Ovary (tissue), 9 donors: ENCODE measurements around the gene PLLP. TPM values are rescaled to one million over a fixed set of nuclear protein-coding genes. Genes with fewer than 3 reads are reported as not detected.

Experiments
- DNase-seq, 5 donors: peaks; one replicate each; pipeline ENCODE4 v3.0.0-alpha.2; 2019 to 2020
- H3K27ac ChIP-seq, 2 donors: fragments of 200-600 bp; one replicate each; pipeline versions ENCODE4 v1.5.1 to v1.8.0; 2019 to 2022
- H3K27me3 ChIP-seq: fragments of 200-600 bp; one replicate; pipeline ENCODE4 v1.8.0; 2022
- H3K36me3 ChIP-seq: fragments of 200-600 bp; sonication (generic); one replicate; pipeline ENCODE4 v1.5.1; 2019
- H3K4me1 ChIP-seq: one replicate; pipeline ENCODE4 v1.8.1; 2013; ENCODE audit warnings: mild to moderate bottlenecking, moderate library complexity; ENCODE audit not compliant: insufficient read depth
- H3K4me3 ChIP-seq: fragments of 200-600 bp; sonication (generic); one replicate; pipeline ENCODE4 v1.5.1; 2017
- H3K9me3 ChIP-seq, 2 donors: fragments of 200-600 bp in 1 of 2; sonication (generic) in 1 of 2; one replicate each; pipeline versions ENCODE4 v1.5.1 to v1.8.1; 2013 to 2019; ENCODE audit warnings: mild to moderate bottlenecking in 1 of 2, moderate library complexity in 1 of 2
- EP300 ChIP-seq: sonication (generic); formaldehyde crosslinking; IDR thresholded peaks from one replicate; pipeline ENCODE4 v1.6.1; 2017; ENCODE audit warnings: antibody characterized with exemption
- POLR2A ChIP-seq: fragments of 450-650 bp; IDR thresholded peaks from one replicate; pipeline ENCODE4 v1.6.1; 2017; ENCODE audit warnings: antibody characterized with exemption, mild to moderate bottlenecking, moderate library complexity
- WGBS, 3 donors: extraction: QIAGEN DNeasy Blood & Tissue Kit in 1 of 3; methylation state at CpG; one replicate each; pipeline versions ENCODE4 v1.1.5 to v1.1.7; 2013 to 2017; 5-methylcytosine and 5-hydroxymethylcytosine counted together
- intact Hi-C, 4 donors: fragments of 100-400 bp; cut with DNase I; formaldehyde crosslinking; loops; one replicate each; pipeline versions ENCODE4 v1.11.0 to v1.15.1; 2022 to 2023
- polyA plus RNA-seq, 2 donors: library from polyadenylated mRNA; stranded (reverse); fragments of 200-250 nt in 1 of 2; fragments of 350-450 nt in 1 of 2; fragmentation: Illumina TruSeq in 1 of 2; extraction: RNeasy Lipid Tissue Mini Kit (QIAGEN cat#74804) in 1 of 2; gene quantifications; one replicate each; pipeline ENCODE4 v1.2.3, GENCODE V29; 2013 to 2014
- small RNA-seq: library from RNA; depleted of rRNA; stranded (forward); fragments of <200 nt; gene quantifications from one replicate; pipeline ENCODE3, GENCODE V24; 2016
- total RNA-seq, 7 donors: library from RNA; depleted of rRNA in 2 of 7; stranded (reverse); fragments of >200 nt in 2 of 7; fragmentation: NEBNext Ultra II Directional in 3 of 7; extraction: Animal tissue kit (Norgen Biotek cat#: 25700) in 3 of 7; gene quantifications; one replicate each; pipeline versions ENCODE4 v1.1.0 to v1.2.4, GENCODE V29; 2016 to 2023
- TF ChIP-seq, protein P1 (sequence below), 3 donors: fragments of 450-650 bp in 2 of 3; fragments of 200-600 bp in 1 of 3; IDR thresholded peaks; one replicate each; pipeline versions ENCODE4 v1.5.1 to v1.8.0; 2016 to 2022; ENCODE audit warnings: antibody characterized with exemption in 3 of 3, mild to moderate bottlenecking in 1 of 3
- donor health status: DM: no; HTN: no; CAD: no; lungs with moderate emphysema.
- donor health status: DM: no; HTN: no; CAD: no.
- donor health status: Bipolar disorder and iron deficiency.
- donor health status: DM: yes; HTN: yes; CAD: no.
- donor health status: DM: no; HTN: no; CAD: no.
- donor health status: DM: yes; HTN: yes; CAD: no.

The PLLP gene
- total and polyA plus RNA-seq, 9 donors, result 0.94 to 54.2 (median 4.0) TPM

DNA sequence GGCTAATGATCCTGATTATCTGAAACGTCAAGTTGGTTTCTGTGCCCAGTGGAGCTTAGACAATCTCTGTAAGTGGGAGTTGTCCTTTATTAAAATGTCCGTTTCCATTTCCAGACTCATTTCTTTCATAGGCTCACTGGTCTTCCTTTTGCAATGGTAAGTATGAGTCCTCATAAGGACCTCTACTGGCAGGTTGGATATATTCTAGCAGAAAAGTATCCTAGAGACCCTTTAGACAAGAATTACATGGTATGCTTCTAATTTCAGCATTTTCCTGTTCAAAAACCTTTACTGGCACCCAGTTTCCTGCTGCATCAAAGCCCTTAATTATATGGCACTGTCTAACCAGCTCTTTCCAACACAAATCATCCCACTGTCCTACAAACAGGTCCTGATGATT is 67.5 kb downstream of the PLLP start:
- WGBS, 3 donors, result 82 to 83% (median 83%) methylated on average over 2 of the region's 2 CpGs
- H3K27me3 ChIP-seq, result no peaks in the 10 kb centered on the region
- no peaks in the 10 kb centered on the region for H3K4me1 ChIP-seq
- H3K9me3 ChIP-seq, result peaks cover 0 to 4% of the 10 kb centered on the region in 2 donors
- H3K36me3 ChIP-seq, result no peaks in the 10 kb centered on the region
- intact Hi-C loops, result no loop called here
- DNase-seq, result no peak
- H3K4me3 ChIP-seq, result no peak overlapping the region
- no peak overlapping the region for H3K27ac ChIP-seq
- no peak for TF ChIP-seq POLR2A

DNA sequence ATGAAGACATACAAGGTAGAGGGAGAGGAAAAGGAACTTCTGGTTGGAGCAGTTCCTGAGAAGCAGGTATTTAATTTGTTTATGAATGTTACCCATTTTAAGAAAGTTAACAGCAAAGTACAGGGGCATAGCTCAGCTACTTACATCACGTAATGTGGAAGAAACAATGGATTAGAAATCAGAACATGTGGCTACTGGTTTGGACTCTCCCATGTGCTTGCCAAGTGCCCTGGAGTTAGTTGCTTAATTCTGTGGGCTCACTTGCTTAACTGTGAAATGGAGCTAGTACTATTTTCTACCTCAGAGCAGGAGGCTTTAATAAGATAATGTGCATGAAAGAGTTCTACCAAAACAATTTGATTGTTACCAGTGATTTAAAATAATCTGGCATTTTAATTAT is 71.0 kb downstream of the PLLP start:
- TF ChIP-seq, protein P1, sequence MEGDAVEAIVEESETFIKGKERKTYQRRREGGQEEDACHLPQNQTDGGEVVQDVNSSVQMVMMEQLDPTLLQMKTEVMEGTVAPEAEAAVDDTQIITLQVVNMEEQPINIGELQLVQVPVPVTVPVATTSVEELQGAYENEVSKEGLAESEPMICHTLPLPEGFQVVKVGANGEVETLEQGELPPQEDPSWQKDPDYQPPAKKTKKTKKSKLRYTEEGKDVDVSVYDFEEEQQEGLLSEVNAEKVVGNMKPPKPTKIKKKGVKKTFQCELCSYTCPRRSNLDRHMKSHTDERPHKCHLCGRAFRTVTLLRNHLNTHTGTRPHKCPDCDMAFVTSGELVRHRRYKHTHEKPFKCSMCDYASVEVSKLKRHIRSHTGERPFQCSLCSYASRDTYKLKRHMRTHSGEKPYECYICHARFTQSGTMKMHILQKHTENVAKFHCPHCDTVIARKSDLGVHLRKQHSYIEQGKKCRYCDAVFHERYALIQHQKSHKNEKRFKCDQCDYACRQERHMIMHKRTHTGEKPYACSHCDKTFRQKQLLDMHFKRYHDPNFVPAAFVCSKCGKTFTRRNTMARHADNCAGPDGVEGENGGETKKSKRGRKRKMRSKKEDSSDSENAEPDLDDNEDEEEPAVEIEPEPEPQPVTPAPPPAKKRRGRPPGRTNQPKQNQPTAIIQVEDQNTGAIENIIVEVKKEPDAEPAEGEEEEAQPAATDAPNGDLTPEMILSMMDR (IDR thresholded peaks at IDR 0.05), result no peak
- TF ChIP-seq EP300, result no peak
- TF ChIP-seq POLR2A, result no peak
- WGBS, 3 donors, result 85 to 97% (median 96%) methylated on average over 1 of the region's 1 CpG
- Histone ChIP-seq H3K9me3 (peaks cover 0 to 4% of the 10 kb centered on the region in 2 donors), H3K27me3 (no peaks in the 10 kb centered on the region), H3K4me3 (no peak overlapping the region), H3K36me3 (no peaks in the 10 kb centered on the region), H3K4me1 (no peaks in the 10 kb centered on the region), H3K27ac (no peak overlapping the region)
- intact Hi-C loops, result no loop called here
- no peak for DNase-seq

DNA sequence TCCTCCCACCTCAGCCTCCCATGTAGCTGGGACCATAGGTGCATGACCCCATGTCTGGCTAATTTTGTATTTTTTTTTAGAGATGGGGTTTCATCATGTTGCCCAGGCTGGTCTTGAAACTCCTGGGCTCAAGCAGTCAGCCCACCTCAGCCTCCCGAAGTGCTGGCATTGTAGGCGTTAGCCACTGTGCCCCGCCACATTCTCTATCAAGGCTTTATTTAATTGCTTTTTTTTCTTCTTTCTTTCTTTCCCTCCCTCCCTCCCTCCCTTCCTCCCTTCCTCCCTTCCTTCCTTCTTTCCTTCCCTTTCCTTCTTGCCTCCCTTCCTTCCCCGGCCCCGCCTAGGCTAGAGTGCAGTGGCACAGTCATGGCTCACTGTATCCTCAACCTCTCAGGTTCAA is 74.7 kb downstream of the PLLP start:
- intact Hi-C loops, result no loop called here
- no peak for TF ChIP-seq EP300
- TF ChIP-seq, protein P1 (IDR thresholded peaks at IDR 0.05), result no peak
- no peak for TF ChIP-seq POLR2A
- DNase-seq, result no peak
- H3K9me3 ChIP-seq, result no peaks in the 10 kb centered on the region
- no peak overlapping the region for H3K27ac ChIP-seq
- H3K27me3 ChIP-seq, result no peaks in the 10 kb centered on the region
- no peaks in the 10 kb centered on the region for H3K4me1 ChIP-seq
- H3K36me3 ChIP-seq, result no peaks in the 10 kb centered on the region
- H3K4me3 ChIP-seq, result no peak overlapping the region
- 94 to 99% (median 98%) methylated on average over 5 of the region's 5 CpGs for WGBS, 3 donors

DNA sequence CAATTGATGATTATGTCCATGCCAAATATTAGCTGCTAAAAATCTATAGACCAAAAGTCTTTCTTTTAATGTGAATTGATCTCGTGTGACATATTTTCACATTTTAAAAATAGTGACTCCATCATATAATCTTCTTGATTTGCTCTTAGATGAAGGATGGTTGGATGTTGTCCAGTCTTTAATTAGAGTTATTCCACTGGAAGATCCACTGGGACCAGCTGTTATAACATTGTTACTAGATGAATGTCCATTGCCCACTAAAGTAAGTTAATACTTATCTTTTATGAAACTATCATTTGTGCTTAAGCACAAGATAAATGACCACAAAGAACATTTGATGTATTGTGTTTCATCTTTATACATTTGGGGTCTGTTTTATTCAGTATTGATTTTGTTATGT is 75.5 kb downstream of the PLLP start:
- Histone ChIP-seq H3K4me1 (no peaks in the 10 kb centered on the region), H3K4me3 (no peak overlapping the region), H3K36me3 (no peaks in the 10 kb centered on the region), H3K27ac (no peak overlapping the region), H3K27me3 (no peaks in the 10 kb centered on the region), H3K9me3 (no peaks in the 10 kb centered on the region)
- TF ChIP-seq, protein P1 (IDR thresholded peaks at IDR 0.05), result no peak
- no peak for TF ChIP-seq EP300
- no peak for TF ChIP-seq POLR2A
- DNase-seq, result no peak
- 86 to 98% (median 97%) methylated on average over 1 of the region's 1 CpG for WGBS, 3 donors
- intact Hi-C loops, result no loop called here

Small RNA genes lying within 50 kb of the gene (small RNA-seq; reads per million reads assigned to genes)
- not detected for gene AC108081.1

Other genes with a start within 250 kb of the PLLP start
- 10 to 100 TPM; 12.3 to 22.2 (median 17.9) TPM for gene CPNE2, start 192.1 kb downstream of the PLLP start, total RNA-seq
- gene CPNE2, start 192.1 kb downstream of the PLLP start, polyA plus RNA-seq, result 10 to 100 TPM; 25.7 to 32.3 TPM
- 10 to 100 TPM; 38.0 to 79.1 (median 59.3) TPM for gene PSME3IP1, start 98.6 kb downstream of the PLLP start, total RNA-seq
- gene PSME3IP1, start 98.6 kb downstream of the PLLP start, polyA plus RNA-seq, result 100 to 1,000 TPM in 1 of 2 donors, 10 to 100 TPM in 1; 46.8 to 147 TPM
- 10 to 100 TPM; 26.8 to 42.1 (median 29.0) TPM for gene RSPRY1, start 98.3 kb downstream of the PLLP start, total RNA-seq
- 10 to 100 TPM; 15.9 to 22.8 TPM for gene RSPRY1, start 98.3 kb downstream of the PLLP start, polyA plus RNA-seq
- 10 to 100 TPM; 50.0 to 74.3 (median 57.7) TPM for gene ARL2BP, start 39.4 kb downstream of the PLLP start, total RNA-seq
- 10 to 100 TPM; 45.3 to 88.0 TPM for gene ARL2BP, start 39.4 kb downstream of the PLLP start, polyA plus RNA-seq
- under 1 TPM in 1 of 7 donors, not detected in 6; 0.74 TPM for gene CCL22, start 74.1 kb upstream of the PLLP start, total RNA-seq
- gene CCL22, start 74.1 kb upstream of the PLLP start, polyA plus RNA-seq, result under 1 TPM in 1 of 2 donors, not detected in 1; 0.40 TPM
- gene CX3CL1, start 87.8 kb upstream of the PLLP start, total RNA-seq, result 10 to 100 TPM in 2 of 7 donors, 1 to 10 TPM in 5; 2.2 to 12.2 (median 6.6) TPM
- 1 to 10 TPM; 9.8 to 9.9 TPM for gene CX3CL1, start 87.8 kb upstream of the PLLP start, polyA plus RNA-seq
- gene CCL17, start 120.1 kb upstream of the PLLP start, total RNA-seq, result not detected
- gene CCL17, start 120.1 kb upstream of the PLLP start, polyA plus RNA-seq, result not detected
- gene CIAPIN1, start 162.7 kb upstream of the PLLP start, total RNA-seq, result 10 to 100 TPM in 6 of 7 donors, 1 to 10 TPM in 1; 9.2 to 33.5 (median 20.8) TPM
- 10 to 100 TPM; 16.0 to 32.8 TPM for gene CIAPIN1, start 162.7 kb upstream of the PLLP start, polyA plus RNA-seq
- gene COQ9, start 162.8 kb upstream of the PLLP start, total RNA-seq, result 10 to 100 TPM; 24.4 to 37.5 (median 29.7) TPM
- gene COQ9, start 162.8 kb upstream of the PLLP start, polyA plus RNA-seq, result 10 to 100 TPM; 36.2 to 68.8 TPM
- gene POLR2C, start 178.0 kb upstream of the PLLP start, total RNA-seq, result 10 to 100 TPM; 54.9 to 96.9 (median 65.8) TPM
- gene POLR2C, start 178.0 kb upstream of the PLLP start, polyA plus RNA-seq, result 10 to 100 TPM; 70.5 to 74.1 TPM
- 10 to 100 TPM; 14.0 to 34.7 (median 29.2) TPM for gene DOK4, start 201.8 kb upstream of the PLLP start, total RNA-seq
- gene DOK4, start 201.8 kb upstream of the PLLP start, polyA plus RNA-seq, result 10 to 100 TPM in 1 of 2 donors, 1 to 10 TPM in 1; 9.9 to 26.7 TPM